HG03175 (cell line): ENCODE results near the gene PRPF8.
"Not testable (repeated sequence)": the region's sequence is repeated elsewhere in the genome, so short reads cannot be mapped to it uniquely, and the experiment has no call there.

Source experiments
- ATAC-seq: cut with Tn5 transposase; IDR thresholded peaks from one replicate; pipeline ENCODE4 v1.9.1; 2021; ENCODE audit warnings: mild to moderate bottlenecking, moderate library complexity; ENCODE audit not compliant: unreplicated experiment

PRPF8 gene

GRCh38 chr17:1716912-1717695, 32.4 kb upstream of the PRPF8 start:
- ATAC-seq: peak; percentile 47

DNA sequence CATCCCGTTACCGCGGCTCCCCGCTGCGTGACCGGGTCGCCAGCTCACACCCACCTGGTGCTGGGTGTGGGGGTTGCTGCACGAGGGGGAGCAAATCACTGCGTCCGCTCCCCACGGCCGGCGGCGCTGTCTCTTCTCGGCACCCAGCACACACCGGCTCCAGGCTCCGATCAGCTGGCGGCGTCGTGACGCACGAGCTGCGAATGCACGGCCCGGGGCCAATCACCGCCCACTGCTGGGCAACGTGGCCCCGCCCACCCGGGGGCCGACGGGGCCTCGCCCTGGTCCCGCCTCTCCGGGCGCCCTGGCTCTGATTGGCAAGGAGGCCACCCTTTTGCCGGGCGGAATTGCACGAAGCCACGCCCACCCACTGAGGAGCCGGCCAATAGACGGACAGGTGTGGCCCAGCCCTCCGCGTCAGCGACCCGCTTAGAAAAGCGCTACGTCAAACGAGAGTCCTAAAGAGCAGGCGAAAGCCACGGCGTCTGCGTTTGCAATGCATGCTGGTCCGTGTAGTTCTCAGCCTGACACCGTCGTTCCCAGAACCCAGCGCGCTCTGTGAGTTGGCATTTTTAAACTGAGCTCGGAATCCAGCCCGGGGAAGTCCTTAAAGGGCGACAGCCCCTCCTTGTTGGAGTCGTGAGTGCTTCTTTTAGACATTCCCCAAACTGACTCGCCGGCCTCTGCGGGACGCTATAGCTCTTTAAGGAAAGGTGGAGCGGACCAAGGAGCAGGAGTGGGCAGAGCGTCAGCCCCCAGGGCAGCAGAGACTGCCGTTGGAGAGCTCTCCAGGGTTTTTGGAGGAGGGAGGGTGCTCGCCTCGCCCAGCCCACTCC, 31.6 kb upstream of the PRPF8 start:
- ATAC-seq: peak; percentile 80

GRCh38 chr17:1715803-1716075, 31.1 kb upstream of the PRPF8 start:
- ATAC-seq: no peak

DNA sequence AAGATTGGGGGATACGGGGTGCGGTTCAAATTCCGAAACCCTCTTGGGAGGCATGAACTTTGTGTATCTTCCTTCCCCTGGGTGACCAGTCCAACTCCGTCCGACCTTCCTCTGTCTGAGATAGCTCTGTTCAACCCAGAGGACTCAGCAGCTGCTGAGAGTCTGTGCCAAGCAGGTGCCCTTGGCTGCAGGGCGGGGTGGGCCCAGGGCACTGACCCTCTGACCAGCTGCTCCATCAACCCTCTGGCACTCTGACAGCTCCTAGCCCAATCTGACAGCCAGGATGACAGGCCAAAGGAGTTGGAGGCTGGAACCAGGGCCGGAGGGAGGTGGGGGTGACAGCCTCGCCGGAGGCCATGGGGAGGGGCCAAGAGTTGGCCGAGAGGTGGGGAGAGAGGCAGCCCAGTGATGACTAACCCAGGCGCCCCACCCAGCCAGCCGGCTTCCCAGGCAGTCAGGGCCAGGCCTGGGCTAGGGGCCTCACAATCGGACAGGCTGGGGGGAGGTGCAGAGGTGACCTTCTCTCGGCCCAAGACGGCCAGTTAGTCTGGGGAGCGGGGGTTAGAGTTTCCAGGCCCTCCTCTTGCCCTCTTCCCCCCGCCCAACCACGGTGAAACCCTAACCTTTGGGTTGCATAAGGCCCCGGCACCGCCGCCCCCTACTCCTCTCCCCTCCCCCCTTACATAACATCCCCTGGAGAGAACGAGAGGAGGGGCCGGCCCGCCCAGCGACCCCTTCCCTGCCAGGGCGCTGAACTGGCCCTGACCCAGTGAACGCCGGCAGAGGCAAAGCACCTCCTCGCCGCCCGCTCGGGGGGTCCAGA, 30.5 kb upstream of the PRPF8 start:
- ATAC-seq: no peak

DNA sequence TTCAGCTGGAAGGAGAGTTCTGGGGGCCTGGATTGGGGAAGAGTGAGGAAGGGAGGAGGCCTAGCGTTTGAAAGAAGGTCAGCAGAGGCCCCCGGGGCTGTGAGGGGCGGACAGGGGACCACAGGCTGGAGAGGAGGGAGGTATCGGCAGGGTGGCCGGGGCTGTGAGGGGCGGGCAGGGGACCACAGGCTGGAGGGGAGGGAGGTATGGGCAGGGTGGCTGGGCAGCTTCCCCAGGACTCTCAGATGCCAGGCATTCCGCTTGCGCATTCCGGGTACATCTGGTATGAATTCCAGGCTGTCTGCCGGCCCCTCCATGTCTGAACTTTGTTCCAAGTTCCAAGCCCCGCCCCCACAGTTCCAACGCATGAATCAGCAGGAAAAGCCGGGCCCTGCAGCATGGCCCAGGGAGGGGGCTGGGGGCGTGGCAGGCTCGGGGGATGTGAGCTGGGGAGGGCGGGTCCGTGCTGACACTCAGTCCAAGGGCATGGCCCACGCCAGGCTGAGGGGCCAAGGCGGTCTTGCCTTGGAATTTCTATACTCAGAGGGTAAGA, 29.8 kb upstream of the PRPF8 start:
- no peak for ATAC-seq

GRCh38 chr17:1713878-1714426, 29.3 kb upstream of the PRPF8 start:
- no peak for ATAC-seq

GRCh38 chr17:1713160-1713877, 28.7 kb upstream of the PRPF8 start:
- ATAC-seq: no peak

DNA sequence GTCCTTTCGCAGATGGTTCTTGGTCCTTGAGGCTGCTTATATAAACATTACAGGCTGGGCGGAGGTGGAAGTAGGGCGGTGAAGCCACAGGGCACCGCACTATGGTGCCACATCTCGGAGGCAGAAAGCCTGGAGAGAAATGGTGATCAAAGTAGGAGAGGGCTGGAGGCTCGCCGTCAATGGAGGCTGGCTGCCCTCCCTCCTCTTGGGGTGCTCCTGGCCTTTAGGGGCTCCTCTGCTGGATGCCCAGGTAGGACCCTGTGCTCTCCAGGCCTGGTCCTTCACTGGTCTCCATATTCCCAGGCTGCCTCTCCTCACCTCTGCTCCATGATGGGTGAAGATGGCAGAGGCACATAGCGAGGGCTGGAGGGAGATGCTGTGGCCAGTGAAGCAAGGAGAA, 27.6 kb upstream of the PRPF8 start:
- ATAC-seq: no peak

- no peak for ATAC-seq
Measured at GRCh38 chr17:1711804-1712203, 27.1 kb upstream of the PRPF8 start.

DNA sequence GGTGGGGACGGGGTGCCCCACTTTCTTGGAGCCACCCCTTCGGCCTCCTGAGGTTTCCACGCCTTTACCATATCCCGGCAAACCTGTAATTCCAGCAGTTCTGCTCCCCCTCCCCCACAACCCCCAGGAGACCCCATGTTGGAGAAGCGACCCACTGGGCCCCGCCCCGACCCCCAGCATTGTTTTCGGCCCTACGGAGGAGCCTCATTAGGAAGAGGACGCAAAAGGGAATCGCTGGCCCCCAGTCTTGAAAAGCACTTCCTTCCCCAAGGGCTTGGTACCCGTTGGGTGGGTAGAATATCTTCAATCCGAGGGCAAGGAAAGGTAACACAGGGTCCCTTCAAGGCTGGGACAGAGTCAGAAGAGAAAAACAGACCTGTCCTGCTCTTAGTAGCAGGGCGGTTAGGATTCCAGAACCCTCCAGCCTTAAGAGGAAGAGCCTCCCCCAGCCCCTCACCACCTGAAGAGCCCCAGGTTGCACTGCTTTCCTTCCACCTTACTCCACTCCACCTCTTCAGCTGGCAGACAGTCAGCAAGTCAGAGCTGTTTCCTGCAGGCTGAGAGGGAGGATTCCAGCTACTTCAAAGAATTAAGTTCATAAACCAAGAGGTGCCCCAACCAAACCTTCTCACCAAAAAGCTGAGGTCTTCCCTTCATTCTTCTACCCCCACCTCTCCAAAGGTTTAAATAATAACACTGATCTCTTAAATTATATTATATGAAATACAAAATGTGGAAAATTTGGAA, 26.3 kb upstream of the PRPF8 start:
- ATAC-seq: no peak

GRCh38 chr17:1709971-1710806, 25.5 kb upstream of the PRPF8 start, which contains the start of gene TLCD2:
Gene TLCD2 (minus strand): TSS chr17:1710377. CDS start chr17:1710242, 135 bp downstream.
- ATAC-seq: no peak

DNA sequence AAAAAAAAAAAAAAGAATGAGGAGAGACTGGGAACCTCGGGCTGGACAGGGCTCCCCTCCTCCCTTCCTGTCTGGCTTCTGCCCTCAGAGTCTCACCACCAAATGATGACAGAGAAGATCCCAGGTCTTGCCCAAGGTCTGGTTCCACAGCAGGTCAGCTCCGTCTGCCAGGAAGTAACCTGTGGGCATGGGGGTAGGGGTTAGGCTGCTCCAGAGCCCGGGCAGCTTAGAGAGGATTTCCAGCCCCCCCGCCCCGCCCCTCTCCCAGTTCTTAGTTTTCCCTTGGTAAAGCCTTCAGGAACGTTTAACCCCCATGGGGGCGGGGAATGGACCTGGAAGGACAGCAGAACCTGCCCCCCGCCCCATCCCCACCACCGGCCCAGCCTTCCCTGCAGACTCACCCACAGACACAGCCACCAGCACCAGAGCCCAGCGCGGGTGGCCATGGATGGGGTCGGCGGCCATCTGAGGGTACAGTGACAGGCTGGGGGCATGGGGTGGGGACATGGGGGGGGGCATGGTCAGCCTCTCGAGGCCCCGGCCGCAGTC, 24.8 kb upstream of the PRPF8 start:
- ATAC-seq: no peak

DNA sequence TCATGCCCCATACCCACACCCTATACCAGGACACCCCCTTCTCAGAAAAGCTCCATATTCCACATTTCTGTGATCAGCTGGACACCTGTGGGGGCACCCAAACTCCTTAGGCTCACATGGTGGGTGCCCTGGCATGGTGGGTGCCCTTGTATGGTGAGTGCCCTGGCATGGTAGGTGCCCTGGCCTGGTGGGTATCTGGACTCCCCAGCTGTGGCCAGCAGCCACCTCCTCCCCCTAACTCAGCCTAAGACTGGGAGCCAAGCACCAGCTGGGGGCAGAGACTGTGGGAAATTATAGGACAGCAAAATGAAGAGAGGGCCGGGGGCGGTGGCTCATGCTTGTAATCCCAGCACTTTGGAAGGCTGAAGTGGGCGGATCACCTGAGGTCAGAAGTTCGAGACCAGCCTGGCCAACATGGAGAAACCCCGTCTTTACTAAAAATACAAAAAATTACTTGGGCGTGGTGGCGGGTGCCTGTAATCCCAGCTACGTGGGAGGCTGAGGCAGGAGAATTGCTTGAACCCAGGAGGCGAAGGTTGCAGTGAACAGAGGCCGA, 24.2 kb upstream of the PRPF8 start:
- ATAC-seq: not testable (repeated sequence)

GRCh38 chr17:1707107-1707506, 22.4 kb upstream of the PRPF8 start:
- no peak for ATAC-seq

DNA sequence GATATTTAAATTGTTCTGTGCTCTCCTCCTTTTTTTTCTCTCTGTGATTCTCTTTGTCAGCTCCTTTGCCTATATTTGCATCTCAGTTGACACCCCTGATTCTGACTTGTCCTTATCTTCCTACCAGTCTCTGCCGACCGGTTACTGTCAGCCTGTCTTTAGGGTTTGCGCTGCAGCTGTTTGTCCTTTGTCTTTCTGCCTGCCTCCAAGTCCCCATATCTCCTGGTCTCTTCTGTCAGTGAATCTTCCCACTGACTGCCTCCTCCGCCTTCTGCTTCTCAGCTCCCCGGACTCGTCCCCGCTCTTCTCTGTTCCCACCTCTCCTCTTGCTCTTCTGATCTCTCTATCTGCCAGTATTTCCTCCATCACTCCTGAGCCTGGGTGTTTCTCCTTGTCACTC, 20.3 kb upstream of the PRPF8 start:
- ATAC-seq: no peak

DNA sequence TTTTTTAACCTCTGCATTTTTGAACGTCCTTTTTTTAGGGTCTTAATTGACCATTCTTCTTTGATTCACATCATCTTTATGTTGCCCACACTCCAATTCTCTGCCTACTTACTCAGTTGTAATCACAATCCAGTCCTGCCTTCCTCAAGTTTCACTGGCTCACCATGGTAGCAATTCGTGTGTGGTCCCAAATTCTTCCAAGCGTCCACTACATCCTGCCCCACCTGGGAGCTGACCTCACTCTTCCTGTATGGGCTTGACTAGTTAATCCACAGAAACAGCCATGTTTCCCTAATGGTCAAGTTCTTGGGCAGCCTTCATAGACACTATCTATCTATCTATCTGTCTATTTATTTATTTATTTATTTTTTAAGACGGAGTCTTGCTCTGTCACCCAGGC, 18.4 kb upstream of the PRPF8 start:
- ATAC-seq: no peak

DNA sequence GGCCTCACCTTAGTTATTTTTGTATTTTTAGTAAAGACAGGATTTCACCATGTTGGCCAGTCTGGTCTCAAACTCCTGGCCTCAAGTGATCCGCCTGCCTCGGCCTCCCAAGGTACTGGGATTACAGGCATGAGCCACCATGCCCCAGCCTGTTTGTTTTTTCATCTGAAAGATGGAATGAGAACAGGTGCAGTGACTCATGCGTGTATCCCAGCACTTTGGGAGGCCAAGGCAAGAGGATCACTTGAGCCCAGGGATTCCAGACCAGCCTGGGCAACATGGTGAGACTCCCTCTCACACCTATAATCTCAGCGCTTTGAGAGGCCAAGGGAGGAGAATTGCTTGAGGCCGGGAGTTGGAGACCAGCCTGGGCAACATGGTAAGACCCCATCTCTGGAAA, 15.2 kb upstream of the PRPF8 start:
- ATAC-seq: not testable (repeated sequence)

- no peak for ATAC-seq
Measured at GRCh38 chr17:1697681-1698080, 13.0 kb upstream of the PRPF8 start.
